Ovary (tissue), 3 donors: ENCODE measurements around the gene ACTRT3.

Experiments used
- CTCF ChIP-seq, 3 donors: fragments of 450-650 bp in 2 of 3; fragments of 200-600 bp in 1 of 3; IDR thresholded peaks; one replicate each; pipeline versions ENCODE4 v1.5.1 to v1.8.0; 2016 to 2022; ENCODE audit warnings: antibody characterized with exemption in 3 of 3, mild to moderate bottlenecking in 1 of 3
- POLR2A ChIP-seq: fragments of 450-650 bp; IDR thresholded peaks from one replicate; pipeline ENCODE4 v1.6.1; 2017; ENCODE audit warnings: antibody characterized with exemption, mild to moderate bottlenecking, moderate library complexity
- donor health status: DM: no; HTN: no; CAD: no.

DNA sequence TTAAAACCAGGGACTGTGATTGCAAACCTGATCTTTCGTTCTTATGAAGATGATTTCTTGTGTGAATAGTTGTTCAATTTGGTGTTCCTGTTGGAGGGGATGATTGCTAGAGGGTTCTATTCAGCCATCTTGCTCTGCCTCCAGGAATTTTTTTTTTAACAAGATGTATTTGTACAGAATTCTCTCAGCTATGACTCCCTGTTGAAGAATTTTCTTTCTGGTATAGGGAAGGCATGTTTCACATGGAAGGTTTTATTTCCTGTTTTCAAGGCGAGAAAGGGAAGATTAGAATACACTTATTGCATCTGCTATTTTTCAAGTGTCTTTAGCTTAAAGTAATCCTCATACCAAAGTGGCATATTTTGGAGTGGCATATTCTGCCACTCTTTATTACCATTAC is 49.0 kb upstream of the ACTRT3 start:
- no peak for TF ChIP-seq CTCF (IDR thresholded peaks at IDR 0.05)
- no peak for TF ChIP-seq POLR2A
